HG03575 (cell line): ENCODE data around the gene VN1R5.

Experiments used
- ATAC-seq: cut with Tn5 transposase; IDR thresholded peaks from one replicate; pipeline ENCODE4 v1.9.1; 2021; ENCODE audit not compliant: unreplicated experiment, insufficient number of reproducible peaks, low FRiP score; ENCODE audit errors: extremely low read depth

The VN1R5 gene

GRCh38 chr1:247297263-247298123, 41.6 kb downstream of the VN1R5 start:
- no peak for ATAC-seq

- no peak for ATAC-seq
Measured at GRCh38 chr1:247298124-247298481, 42.2 kb downstream of the VN1R5 start.

DNA sequence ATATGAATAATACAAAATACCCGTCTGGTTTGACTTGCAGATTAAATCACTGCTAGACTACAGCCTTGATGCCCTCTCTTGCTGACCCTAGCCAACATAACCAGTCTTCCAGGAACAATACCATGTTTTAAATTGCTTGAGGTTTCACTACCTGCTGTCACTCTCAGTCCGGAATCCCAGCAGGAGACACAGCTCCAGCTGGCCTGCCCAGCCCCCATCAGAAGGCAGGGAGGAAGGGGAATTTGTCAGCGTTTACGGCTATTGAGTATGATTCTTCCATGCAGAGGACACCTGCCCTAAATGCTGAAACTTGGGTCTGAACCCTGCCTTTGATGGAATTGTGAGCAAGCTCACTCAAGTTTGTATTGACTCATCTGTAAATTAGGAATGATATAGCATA, 42.8 kb downstream of the VN1R5 start:
- no peak for ATAC-seq

DNA sequence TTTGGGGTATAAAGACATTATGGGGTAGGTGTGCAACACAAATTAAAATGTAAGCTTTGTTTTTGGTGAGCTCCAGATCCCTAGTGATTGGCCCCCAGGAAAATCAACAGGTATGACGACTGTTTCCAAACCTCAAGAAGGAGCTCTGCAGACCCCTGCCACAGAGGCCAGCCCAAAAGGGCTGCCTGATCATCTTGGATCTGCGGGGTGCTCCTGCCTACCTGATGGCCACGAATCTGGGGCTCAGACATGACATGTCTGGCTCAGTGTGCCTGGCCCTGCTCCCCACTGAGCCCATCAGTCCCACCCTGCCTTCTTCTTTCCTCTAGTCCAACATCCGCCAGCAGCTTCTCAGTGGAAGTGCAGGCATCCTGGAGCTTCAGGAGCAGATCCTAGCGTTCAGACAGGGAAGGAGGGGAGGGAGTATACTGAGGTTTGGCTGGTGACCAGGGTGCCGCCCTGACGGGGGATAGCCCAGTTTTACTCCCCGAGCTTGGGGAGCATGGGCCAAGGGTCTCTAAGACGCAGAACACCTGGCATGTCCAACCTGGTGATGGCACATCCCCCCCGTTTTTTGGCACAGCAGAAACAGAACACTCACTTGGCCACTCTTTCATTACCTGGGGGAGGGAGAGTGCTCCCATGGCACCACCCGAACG, 44.0 kb downstream of the VN1R5 start:
- ATAC-seq = no peak

DNA sequence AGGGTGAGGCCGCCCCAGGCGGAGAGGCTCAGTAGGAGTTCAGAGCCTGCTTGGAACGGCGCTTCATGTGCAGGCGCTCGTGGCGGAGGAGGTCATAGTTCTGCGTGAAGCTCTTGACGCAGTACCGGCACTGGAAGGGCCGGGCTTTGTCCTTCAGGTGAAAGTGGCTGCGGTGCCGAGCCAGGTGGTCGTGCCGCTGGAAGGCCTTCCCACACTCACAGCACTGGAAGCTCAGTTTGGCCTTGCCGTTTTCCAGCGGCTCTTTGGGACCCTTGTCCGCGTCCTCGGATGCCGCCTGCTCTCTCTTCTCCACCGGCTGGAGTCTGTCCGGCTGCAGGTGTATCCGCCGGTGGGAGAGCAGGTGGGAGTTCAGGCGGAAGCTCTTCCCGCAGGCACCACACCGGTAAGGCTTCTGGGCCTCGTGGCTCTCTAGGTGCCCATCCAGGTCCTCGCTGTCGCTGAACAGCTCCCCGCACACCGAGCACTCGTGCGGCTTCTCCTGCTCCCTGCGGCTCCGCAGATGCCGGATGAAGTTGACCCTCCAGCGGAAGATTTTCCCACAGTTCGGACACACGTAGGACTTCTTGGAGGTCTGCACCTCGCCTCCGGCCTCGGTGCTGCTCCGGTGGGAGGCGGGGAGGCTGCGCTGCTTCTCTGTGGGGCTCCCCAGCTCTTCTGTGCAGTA, 44.8 kb downstream of the VN1R5 start:
- no peak for ATAC-seq

GRCh38 chr1:247301176-247301540, 45.3 kb downstream of the VN1R5 start:
- no peak for ATAC-seq

DNA sequence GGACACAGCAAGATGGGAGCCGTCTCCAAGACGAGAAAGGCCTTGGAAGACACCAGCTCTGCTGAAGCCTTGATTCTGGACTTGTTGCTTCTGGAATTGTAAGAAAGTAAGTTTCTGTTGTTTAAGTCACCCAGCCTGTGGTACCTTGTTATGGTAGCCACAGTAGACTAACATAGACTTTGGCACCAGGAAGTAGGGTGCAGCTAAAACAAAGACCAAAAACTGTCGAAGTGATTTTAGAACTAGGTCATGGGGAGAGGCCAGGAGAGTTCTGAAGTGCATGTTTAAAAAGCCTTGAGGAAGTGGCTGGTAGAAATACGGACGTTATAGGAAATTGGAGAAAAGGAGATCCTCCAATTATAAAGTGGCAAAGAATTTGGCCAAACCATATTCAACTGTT, 47.3 kb downstream of the VN1R5 start:
- ATAC-seq = no peak

GRCh38 chr1:247304031-247304430, 48.2 kb downstream of the VN1R5 start:
- no peak for ATAC-seq
